T-helper 1 cell treated with Interleukin-12 subunit alpha and Interleukin-12 subunit beta and Interleukin-4 antibody, amounts not matched to agents 30 μg/mL and 1 μg/mL, for 36 hours (primary cell): ENCODE results near the gene RNASE7.
"Not testable (repeated sequence)": the region's sequence is repeated elsewhere in the genome, so short reads cannot be mapped to it uniquely, and the experiment has no call there.

Experiments used
- H3K27ac Mint-ChIP-seq: one replicate; pipeline ENCODE4 v1.8.0; 2021; ENCODE audit warnings: mild to moderate bottlenecking, mixed read lengths
- H3K27me3 Mint-ChIP-seq: one replicate; pipeline ENCODE4 v1.8.0; 2021; ENCODE audit warnings: low read depth, mixed read lengths
- H3K36me3 Mint-ChIP-seq: one replicate; pipeline ENCODE4 v1.8.0; 2021; ENCODE audit warnings: low read depth, mixed read lengths
- H3K4me1 Mint-ChIP-seq: one replicate; pipeline ENCODE4 v1.8.0; 2021; ENCODE audit warnings: low read depth, mixed read lengths
- H3K4me3 Mint-ChIP-seq: one replicate; pipeline ENCODE4 v1.8.0; 2021; ENCODE audit warnings: mild to moderate bottlenecking, moderate library complexity, mixed read lengths
- H3K9me3 Mint-ChIP-seq: one replicate; pipeline ENCODE4 v1.8.0; 2021; ENCODE audit warnings: mixed read lengths

RNASE7 gene

DNA sequence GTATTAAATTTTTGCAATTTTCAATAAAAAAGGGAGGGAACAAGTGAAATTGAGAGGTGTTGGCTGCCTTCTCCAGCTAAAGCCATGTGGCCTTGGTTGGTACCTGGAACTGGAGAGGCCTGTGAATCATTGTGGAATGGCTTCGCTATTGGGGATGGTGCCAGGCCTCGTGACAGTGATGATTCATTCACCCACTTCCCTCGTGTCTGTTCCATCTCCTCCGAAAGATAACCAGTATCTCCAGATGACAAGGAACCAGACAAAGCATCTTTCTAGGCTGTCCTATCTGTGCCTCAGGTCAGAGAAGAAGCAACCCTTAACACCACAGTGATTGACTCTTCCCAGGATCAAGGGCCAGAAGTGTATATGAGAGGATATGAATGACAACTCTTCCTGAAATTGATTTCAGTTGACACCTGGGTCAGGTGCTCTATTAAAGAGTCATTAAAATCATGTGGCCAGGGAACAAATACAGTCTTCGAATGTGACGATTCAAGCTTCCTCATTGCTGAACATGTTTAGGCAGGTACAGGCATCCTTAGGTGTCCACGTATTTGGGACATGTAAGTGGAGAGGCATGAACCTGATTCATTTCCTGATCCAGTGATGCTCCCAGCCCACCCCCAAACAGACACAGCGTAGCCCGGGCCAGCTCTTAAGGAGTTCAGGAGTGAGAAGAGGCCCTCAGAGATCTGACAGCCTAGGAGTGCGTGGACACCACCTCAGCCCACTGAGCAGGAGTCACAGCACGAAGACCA is at the start of gene RNASE7:
TSS of gene RNASE7 (plus strand) at position 687 of the 758 bp plus-strand sequence. CDS start 631 bp downstream, outside the sequence.
- Mint-ChIP-seq H3K27me3 (peaks cover 28% of the 10 kb centered on the region), H3K4me1 (no peaks in the 10 kb centered on the region), H3K4me3 (no peak within 1 kb of the TSS), H3K9me3 (no peaks in the 10 kb centered on the region), H3K27ac (no peak within 1 kb of the TSS), H3K36me3 (no peaks in the 10 kb centered on the region)

GRCh38 chr14:20996521-20996920 is 45.6 kb upstream of the RNASE7 start:
- H3K4me1 Mint-ChIP-seq = peaks cover 11% of the 10 kb centered on the region

GRCh38 chr14:20997115-20997514 is 45.0 kb upstream of the RNASE7 start:
- Mint-ChIP-seq H3K27me3 (no peaks in the 10 kb centered on the region), H3K36me3 (peaks cover 37% of the 10 kb centered on the region), H3K4me3 (no peak overlapping the region), H3K27ac (no peak overlapping the region), H3K4me1 (peaks cover 8% of the 10 kb centered on the region), H3K9me3 (no peaks in the 10 kb centered on the region)

More at GRCh38 chr14:20996521-20996920, 45.6 kb upstream of the RNASE7 start:
- Mint-ChIP-seq H3K9me3 (no peaks in the 10 kb centered on the region), H3K4me3 (no peak overlapping the region), H3K27ac (no peak overlapping the region), H3K27me3 (no peaks in the 10 kb centered on the region), H3K36me3 (peaks cover 41% of the 10 kb centered on the region)

DNA sequence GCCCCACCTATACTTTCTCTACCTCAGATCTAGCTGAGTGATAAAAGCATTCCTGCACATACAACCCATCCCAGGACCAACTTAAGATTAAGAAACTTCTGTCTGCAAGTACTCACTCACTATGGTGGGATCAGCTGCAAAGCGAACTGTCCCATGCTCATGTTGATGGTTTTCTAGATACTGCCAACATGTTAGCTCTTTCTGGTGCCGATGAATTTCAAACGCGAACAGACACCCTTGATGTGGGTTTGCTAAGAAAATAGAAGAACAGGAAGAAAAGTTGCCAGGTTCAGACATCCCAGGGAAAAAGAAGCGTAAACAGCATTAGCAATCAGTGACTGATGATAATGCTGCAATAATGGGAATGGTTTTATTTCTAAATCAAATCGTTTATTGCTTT is 44.6 kb upstream of the RNASE7 start:
- Mint-ChIP-seq H3K36me3 (peaks cover 37% of the 10 kb centered on the region), H3K9me3 (no peaks in the 10 kb centered on the region), H3K27me3 (no peaks in the 10 kb centered on the region), H3K4me3 (no peak overlapping the region), H3K27ac (no peak overlapping the region), H3K4me1 (peaks cover 5% of the 10 kb centered on the region)

GRCh38 chr14:20998139-20998538 is 44.0 kb upstream of the RNASE7 start:
- peaks cover 31% of the 10 kb centered on the region for H3K36me3 Mint-ChIP-seq
- H3K4me1 Mint-ChIP-seq = peaks cover 5% of the 10 kb centered on the region
- H3K9me3 Mint-ChIP-seq = no peaks in the 10 kb centered on the region
- H3K4me3 Mint-ChIP-seq = no peak overlapping the region
- no peaks in the 10 kb centered on the region for H3K27me3 Mint-ChIP-seq
- H3K27ac Mint-ChIP-seq = no peak overlapping the region

- Mint-ChIP-seq H3K4me1 (peaks cover 4% of the 10 kb centered on the region), H3K36me3 (peaks cover 29% of the 10 kb centered on the region), H3K4me3 (no peak within 1 kb of the TSS), H3K9me3 (no peaks in the 10 kb centered on the region), H3K27ac (no peak within 1 kb of the TSS), H3K27me3 (no peaks in the 10 kb centered on the region)
These were observed 43.3 kb upstream of the RNASE7 start, which contains the start of gene SLC39A2 for GRCh38 chr14:20998674-20999366. Gene SLC39A2 (plus strand): TSS chr14:20999293. CDS start chr14:20999447, 154 bp downstream.

- H3K27me3 Mint-ChIP-seq = no peaks in the 10 kb centered on the region
- no peak overlapping the region for H3K4me3 Mint-ChIP-seq
- peaks cover 4% of the 10 kb centered on the region for H3K4me1 Mint-ChIP-seq
- no peaks in the 10 kb centered on the region for H3K9me3 Mint-ChIP-seq
- peaks cover 24% of the 10 kb centered on the region for H3K36me3 Mint-ChIP-seq
- no peak overlapping the region for H3K27ac Mint-ChIP-seq
These were observed 42.6 kb upstream of the RNASE7 start for GRCh38 chr14:20999591-20999990.

DNA sequence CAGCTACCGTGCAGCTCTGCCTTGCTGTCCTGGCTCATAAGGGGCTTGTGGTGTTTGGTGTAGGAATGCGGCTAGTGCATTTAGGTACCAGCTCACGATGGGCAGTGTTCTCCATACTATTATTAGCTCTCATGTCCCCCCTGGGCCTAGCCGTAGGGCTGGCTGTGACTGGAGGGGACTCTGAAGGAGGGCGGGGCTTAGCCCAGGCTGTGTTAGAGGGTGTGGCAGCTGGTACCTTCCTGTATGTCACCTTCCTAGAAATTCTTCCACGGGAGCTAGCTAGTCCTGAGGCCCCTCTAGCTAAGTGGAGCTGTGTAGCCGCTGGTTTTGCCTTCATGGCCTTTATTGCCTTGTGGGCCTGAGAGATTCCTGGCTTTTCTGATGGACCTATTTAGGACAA is 40.9 kb upstream of the RNASE7 start:
- Mint-ChIP-seq H3K4me3 (no peak overlapping the region), H3K36me3 (peaks cover 9% of the 10 kb centered on the region), H3K27ac (no peak overlapping the region), H3K27me3 (no peaks in the 10 kb centered on the region), H3K9me3 (no peaks in the 10 kb centered on the region), H3K4me1 (no peaks in the 10 kb centered on the region)

GRCh38 chr14:21003788-21004346 is 38.3 kb upstream of the RNASE7 start:
- no peaks in the 10 kb centered on the region for H3K27me3 Mint-ChIP-seq
- no peak overlapping the region for H3K27ac Mint-ChIP-seq
- no peaks in the 10 kb centered on the region for H3K4me1 Mint-ChIP-seq
- no peaks in the 10 kb centered on the region for H3K9me3 Mint-ChIP-seq
- no peaks in the 10 kb centered on the region for H3K36me3 Mint-ChIP-seq
- no peak overlapping the region for H3K4me3 Mint-ChIP-seq

DNA sequence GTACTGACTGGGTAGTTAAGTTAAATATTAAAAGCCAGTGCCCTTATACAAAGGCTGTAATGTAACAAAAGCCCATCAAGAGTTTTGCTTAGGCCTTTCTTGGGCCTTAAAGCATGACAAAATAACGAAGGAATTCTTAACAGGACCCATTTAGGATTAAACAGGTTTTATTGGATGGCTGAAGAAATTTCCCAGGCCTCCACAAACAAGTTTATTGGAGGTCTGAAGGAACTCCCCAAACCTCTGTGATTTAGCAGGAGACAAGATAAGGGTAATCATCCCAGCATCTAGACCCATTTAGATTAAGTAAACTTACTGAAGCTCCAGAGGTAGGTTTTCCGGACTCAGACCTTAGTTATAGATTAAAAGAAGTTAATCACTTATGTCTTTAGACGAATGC is 32.4 kb upstream of the RNASE7 start:
- not testable (repeated sequence) for H3K4me3 Mint-ChIP-seq

GRCh38 chr14:21011136-21011535 is 31.0 kb upstream of the RNASE7 start:
- H3K36me3 Mint-ChIP-seq = no peaks in the 10 kb centered on the region
- no peaks in the 10 kb centered on the region for H3K9me3 Mint-ChIP-seq
- H3K4me1 Mint-ChIP-seq = peaks cover 2% of the 10 kb centered on the region
- no peak overlapping the region for H3K4me3 Mint-ChIP-seq
- peaks cover 30% of the 10 kb centered on the region for H3K27me3 Mint-ChIP-seq
- H3K27ac Mint-ChIP-seq = no peak overlapping the region

More for the DNA sequence above, 32.4 kb upstream of the RNASE7 start:
- not testable (repeated sequence) for H3K27ac Mint-ChIP-seq, H3K4me1 Mint-ChIP-seq, H3K9me3 Mint-ChIP-seq, H3K36me3 Mint-ChIP-seq
- H3K27me3 Mint-ChIP-seq = peaks cover 29% of the 10 kb centered on the region

DNA sequence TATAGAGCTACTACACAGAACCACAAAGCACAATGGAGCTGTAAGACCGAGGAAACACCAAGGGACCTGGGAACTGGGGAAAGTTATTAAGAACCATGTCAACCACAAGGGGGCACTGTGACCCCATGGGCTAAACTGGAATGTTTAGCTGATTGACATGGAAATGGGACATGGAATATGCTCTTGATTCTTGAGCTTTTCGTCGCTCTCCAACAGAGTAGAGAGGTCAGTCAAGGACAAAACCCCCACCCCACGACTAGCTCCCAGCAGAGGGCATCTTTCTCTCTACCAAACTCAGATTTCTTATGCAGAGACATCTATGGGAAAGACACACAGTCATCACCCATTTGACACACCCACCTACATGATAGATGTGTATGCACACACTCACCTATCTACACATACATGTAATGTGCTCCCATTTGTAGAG is 27.4 kb upstream of the RNASE7 start:
- H3K4me1 Mint-ChIP-seq = peaks cover 2% of the 10 kb centered on the region
- H3K4me3 Mint-ChIP-seq = no peak overlapping the region
- H3K27me3 Mint-ChIP-seq = peaks cover 30% of the 10 kb centered on the region
- no peaks in the 10 kb centered on the region for H3K9me3 Mint-ChIP-seq
- no peak overlapping the region for H3K27ac Mint-ChIP-seq
- H3K36me3 Mint-ChIP-seq = no peaks in the 10 kb centered on the region

DNA sequence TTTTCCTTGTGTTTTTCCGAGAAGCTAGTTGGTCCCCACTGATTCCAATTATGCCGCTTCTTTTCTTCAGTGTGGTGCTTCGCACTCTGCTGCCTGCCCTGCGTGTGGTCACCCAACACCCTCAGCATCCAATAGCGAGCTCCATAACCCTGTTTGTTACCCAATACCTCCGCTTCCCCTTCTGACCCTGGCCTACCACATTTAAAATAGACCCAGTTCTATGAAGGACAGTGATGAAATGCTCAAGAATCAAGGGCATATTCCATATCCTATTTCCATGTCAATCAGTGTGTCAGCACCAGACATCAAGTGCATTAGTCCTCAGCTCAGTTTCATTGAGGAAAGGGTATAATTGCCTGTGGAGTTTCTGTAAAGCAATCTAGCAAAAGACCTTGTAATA is 26.9 kb upstream of the RNASE7 start:
- Mint-ChIP-seq H3K27me3 (peaks cover 30% of the 10 kb centered on the region), H3K4me1 (peaks cover 2% of the 10 kb centered on the region), H3K9me3 (no peaks in the 10 kb centered on the region), H3K27ac (no peak overlapping the region), H3K4me3 (no peak overlapping the region), H3K36me3 (no peaks in the 10 kb centered on the region)

GRCh38 chr14:21016413-21017190 is 25.6 kb upstream of the RNASE7 start:
- H3K27me3 Mint-ChIP-seq = peaks cover 27% of the 10 kb centered on the region
- H3K4me3 Mint-ChIP-seq = no peak overlapping the region
- H3K36me3 Mint-ChIP-seq = no peaks in the 10 kb centered on the region
- H3K4me1 Mint-ChIP-seq = peaks cover 2% of the 10 kb centered on the region
- H3K9me3 Mint-ChIP-seq = no peaks in the 10 kb centered on the region
- no peak overlapping the region for H3K27ac Mint-ChIP-seq
